ENCODE data around the gene TLR1. TPM values are rescaled to one million over a fixed set of nuclear protein-coding genes. Genes with fewer than 3 reads are reported as not detected.
"Not testable (repeated sequence)": the region's sequence is repeated elsewhere in the genome, so short reads cannot be mapped to it uniquely, and the experiment has no call there.

The TLR1 gene
- total and polyA plus RNA-seq, 5 donors: 1.1 to 7.4 (median 6.0) TPM

DNA sequence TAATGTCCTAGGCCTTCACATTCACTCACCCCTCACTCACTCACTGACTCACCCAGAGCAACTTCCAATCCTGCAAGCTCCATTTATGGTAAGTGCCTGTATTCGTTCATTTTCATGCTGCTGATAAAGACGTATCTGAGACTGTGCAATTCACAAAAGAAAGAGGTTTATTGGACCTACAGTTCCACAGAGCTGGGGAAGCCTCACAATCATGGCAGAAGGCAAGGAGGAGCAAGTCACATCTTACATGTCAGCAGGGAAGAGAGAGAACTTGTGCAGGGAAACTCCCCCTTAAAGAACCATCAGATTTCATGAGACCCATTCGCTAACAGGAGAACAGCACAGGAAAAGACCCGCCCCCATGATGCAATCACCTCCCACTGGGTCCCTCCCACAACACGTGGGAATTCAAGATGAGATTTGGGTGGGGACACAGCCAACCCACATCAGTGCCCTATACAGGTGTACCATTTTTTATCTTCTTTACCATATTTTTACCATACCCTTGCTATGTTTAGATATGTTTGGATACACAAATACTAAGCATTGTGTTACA is 18.2 kb upstream of the TLR1 start:
- intact Hi-C loops (cut with DNase I): no loop called here
- Histone ChIP-seq H3K9me3 (ENCODE audit: control insufficient read depth, low read length) (no peaks in the 10 kb centered on the region), H3K27ac (ENCODE audit: low read length) (no peak overlapping the region), H3K4me1 (ENCODE audit: control insufficient read depth, insufficient read depth, low read length) (no peaks in the 10 kb centered on the region), H3K4me3 (ENCODE audit: low read length) (no peak overlapping the region), H3K27me3 (ENCODE audit: control insufficient read depth, insufficient read depth) (no peaks in the 10 kb centered on the region)
- DNase-seq: no peak
- 75% methylated on average over 5 of the region's 5 CpGs for WGBS
- ATAC-seq: no peak

DNA sequence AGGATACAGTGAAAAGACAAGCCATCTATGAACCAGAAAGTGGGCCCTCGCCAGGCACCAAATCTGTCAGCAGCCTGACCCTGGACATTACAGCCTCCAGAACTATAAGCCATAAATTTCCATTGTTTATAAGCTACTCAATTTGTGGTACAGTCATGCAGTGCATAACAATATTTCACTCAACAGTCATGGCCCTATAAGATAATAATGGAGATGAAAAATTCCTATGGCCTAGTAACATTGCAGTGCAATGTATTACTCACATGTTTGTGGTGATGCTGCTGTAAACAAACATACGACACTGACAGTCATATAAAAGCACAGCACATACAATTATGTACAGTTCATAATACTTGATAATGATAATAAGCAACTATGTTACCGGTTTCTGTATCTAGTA is 17.1 kb upstream of the TLR1 start:
- H3K9me3 ChIP-seq (ENCODE audit: control insufficient read depth, low read length): no peaks in the 10 kb centered on the region
- H3K4me1 ChIP-seq (ENCODE audit: control insufficient read depth, insufficient read depth, low read length): no peaks in the 10 kb centered on the region
- ATAC-seq (no peak), DNase-seq (no peak)
- H3K27me3 ChIP-seq (ENCODE audit: control insufficient read depth, insufficient read depth): no peaks in the 10 kb centered on the region
- no peak overlapping the region for H3K27ac ChIP-seq (ENCODE audit: low read length)
- intact Hi-C loops (cut with DNase I): no loop called here
- no peak overlapping the region for H3K4me3 ChIP-seq (ENCODE audit: low read length)
- 94% methylated on average over 3 of the region's 3 CpGs for WGBS

DNA sequence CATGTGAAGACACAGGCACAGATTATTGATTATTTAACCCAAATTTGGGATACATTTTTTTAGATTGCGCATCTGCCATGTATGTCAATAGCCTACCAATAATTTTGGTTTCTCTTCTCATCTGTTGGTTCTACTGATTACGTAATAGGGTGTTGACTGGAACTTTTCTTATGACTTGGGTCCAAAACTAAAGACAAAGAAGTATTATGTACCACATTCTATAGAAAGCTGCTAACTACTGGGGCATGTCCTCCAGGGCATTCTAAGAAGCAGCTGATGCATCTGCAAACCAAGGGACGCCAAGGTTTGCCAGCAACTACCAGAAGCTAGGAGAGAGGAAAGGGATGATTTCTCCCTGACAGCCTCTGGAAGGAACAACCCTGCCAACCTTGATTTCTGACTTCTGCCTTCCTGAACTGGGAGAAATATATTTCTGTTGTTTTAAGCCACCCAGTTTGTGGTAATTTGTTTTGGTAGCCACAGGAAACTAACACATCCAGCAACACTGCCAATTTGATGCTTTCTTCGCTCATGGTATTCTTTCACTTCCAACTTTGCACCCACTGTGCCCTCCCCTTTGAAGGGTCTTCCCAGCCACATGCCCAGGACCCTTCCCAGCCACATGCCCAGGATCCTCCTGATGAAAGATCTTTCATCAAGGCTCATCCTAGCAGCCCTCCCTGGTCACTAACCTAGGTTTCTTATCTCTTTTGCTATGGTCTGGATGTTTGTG is 15.9 kb upstream of the TLR1 start:
- H3K9me3 ChIP-seq (ENCODE audit: control insufficient read depth, low read length): no peaks in the 10 kb centered on the region
- 77% methylated on average over 4 of the region's 4 CpGs for WGBS
- H3K4me1 ChIP-seq (ENCODE audit: control insufficient read depth, insufficient read depth, low read length): no peaks in the 10 kb centered on the region
- no peak for ATAC-seq
- DNase-seq: no peak
- no peaks in the 10 kb centered on the region for H3K27me3 ChIP-seq (ENCODE audit: control insufficient read depth, insufficient read depth)
- no peak overlapping the region for H3K4me3 ChIP-seq (ENCODE audit: low read length)
- H3K27ac ChIP-seq (ENCODE audit: low read length): no peak overlapping the region
- intact Hi-C loops (cut with DNase I): no loop called here

DNA sequence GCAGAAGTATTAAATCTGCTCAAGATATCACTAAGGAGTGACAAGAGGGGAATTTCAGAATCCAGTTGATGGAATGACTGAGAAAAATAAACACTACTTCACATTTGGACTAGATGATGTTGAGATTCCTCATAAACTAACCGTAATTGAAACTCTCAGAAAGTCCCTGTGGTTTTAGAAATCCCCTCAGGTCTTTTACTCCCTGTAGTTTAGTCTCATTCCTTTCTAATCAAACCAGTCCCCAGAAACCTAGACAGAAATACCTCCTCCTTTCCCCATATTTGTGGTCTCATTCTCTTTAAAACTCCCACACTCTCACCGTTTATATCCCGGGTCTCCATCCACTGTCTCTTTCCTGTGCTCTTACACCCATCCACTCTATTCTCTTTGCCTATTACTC is 15.0 kb upstream of the TLR1 start:
- no peaks in the 10 kb centered on the region for H3K27me3 ChIP-seq (ENCODE audit: control insufficient read depth, insufficient read depth)
- no peak overlapping the region for H3K27ac ChIP-seq (ENCODE audit: low read length)
- intact Hi-C loops (cut with DNase I): no loop called here
- H3K4me3 ChIP-seq (ENCODE audit: low read length): no peak overlapping the region
- ATAC-seq (no peak), DNase-seq (no peak)
- H3K4me1 ChIP-seq (ENCODE audit: control insufficient read depth, insufficient read depth, low read length): no peaks in the 10 kb centered on the region
- H3K9me3 ChIP-seq (ENCODE audit: control insufficient read depth, low read length): no peaks in the 10 kb centered on the region
- WGBS: 78% methylated on average over 3 of the region's 3 CpGs

DNA sequence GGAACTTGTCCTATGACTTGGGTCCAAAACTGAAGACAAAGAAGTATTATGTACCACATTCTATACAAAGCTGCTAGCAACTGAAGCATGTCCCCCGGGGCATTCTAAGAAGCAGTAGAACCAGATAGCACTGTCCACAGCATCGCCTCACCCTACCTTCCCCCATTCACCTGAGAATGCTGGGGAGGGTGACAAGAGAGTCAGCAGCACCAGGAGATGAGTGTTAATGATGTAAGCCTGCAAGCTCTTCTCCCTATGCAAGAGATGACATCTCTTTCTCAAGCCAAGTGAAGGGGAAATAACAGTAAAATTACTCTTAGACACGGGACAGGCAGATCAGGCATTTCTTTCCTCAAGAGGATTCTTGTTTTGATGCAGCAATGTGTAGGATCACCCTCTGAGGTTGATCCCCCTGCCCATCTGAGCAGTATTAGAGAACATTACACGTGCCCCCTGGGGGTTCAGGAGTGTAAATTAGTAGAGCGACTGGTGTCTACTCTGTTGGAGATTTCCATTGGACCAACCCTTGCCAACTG is 13.9 kb upstream of the TLR1 start:
- DNase-seq: no peak
- ATAC-seq: no peak
- WGBS: 59% methylated on average over 5 of the region's 5 CpGs
- no peaks in the 10 kb centered on the region for H3K27me3 ChIP-seq (ENCODE audit: control insufficient read depth, insufficient read depth)
- intact Hi-C loops (cut with DNase I): no loop called here
- no peaks in the 10 kb centered on the region for H3K9me3 ChIP-seq (ENCODE audit: control insufficient read depth, low read length)
- no peak overlapping the region for H3K4me3 ChIP-seq (ENCODE audit: low read length)
- H3K27ac ChIP-seq (ENCODE audit: low read length): no peak overlapping the region
- no peaks in the 10 kb centered on the region for H3K4me1 ChIP-seq (ENCODE audit: control insufficient read depth, insufficient read depth, low read length)

DNA sequence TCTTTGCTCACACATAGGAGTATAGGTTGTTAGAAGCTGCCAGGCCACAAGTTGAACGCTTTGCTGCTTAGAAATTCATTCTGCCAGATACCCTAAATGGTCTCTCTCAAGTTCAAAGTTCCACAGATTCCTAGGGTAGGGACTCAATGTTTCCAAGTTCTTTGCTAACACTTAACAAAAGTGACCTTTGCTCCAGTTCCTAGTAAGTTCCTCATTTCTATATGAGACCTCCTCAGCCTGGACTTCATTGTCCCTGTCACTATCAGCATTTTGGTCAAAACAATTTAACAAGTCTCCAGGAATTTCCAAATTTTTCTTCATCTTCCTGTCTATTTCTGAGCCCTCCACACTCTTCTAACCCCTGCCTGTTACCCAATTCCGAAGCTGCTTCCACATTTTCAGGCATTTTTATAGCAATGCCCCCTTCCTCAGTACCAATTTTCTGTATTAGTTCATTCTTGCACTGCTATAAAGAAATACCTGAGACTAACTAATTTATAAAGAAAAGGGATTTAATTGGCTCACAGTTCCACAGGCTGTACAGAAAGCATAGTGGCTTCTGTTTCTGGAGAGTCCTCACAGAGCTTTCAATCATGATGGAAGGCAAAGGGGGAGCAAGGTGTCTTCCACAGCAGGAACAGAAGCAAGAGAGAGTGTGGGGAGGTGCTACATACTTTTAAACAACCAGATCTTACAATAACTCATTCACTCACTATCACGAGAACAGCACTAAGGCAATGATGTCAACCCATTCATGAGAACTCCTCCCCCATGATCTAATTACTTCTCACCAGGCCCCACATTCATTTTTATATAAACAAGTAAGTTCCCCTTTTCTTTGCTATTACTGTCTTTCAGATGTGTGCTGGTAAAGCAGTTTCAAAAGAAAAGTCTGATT is 11.5 kb upstream of the TLR1 start:
- no peaks in the 10 kb centered on the region for H3K9me3 ChIP-seq (ENCODE audit: control insufficient read depth, low read length)
- H3K4me3 ChIP-seq (ENCODE audit: low read length): no peak overlapping the region
- ATAC-seq (peak; percentile 47 to 56), DNase-seq (no peak)
- no peak overlapping the region for H3K27ac ChIP-seq (ENCODE audit: low read length)
- no peaks in the 10 kb centered on the region for H3K27me3 ChIP-seq (ENCODE audit: control insufficient read depth, insufficient read depth)
- intact Hi-C loops (cut with DNase I): no loop called here
- 55% methylated on average over 3 of the region's 3 CpGs for whole genome bisulfite sequencing
- no peaks in the 10 kb centered on the region for H3K4me1 ChIP-seq (ENCODE audit: control insufficient read depth, insufficient read depth, low read length)

DNA sequence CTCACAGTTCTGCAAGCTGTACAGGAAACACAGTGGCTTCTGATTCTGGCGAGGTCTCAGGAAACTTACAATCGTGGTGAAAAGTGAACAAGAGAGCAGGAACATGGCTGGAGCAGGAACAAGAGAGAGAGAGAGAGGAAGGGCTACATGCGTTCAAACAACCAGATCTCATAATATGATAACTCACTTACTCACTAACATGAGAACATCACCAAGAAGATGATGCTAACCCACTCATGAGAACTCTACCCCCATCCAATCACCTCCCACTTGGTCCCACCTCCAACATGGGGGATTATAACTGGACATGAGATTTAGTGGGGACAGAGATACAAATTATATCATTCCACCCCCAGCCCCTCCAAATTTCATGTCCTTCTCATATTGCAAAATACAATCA is 9.8 kb upstream of the TLR1 start:
- H3K9me3 ChIP-seq (ENCODE audit: control insufficient read depth, low read length): no peaks in the 10 kb centered on the region
- intact Hi-C loops (cut with DNase I): no loop called here
- ATAC-seq (no peak), DNase-seq (no peak)
- WGBS: 54% methylated on average over 3 of the region's 3 CpGs
- no peak overlapping the region for H3K27ac ChIP-seq (ENCODE audit: low read length)
- H3K4me1 ChIP-seq (ENCODE audit: control insufficient read depth, insufficient read depth, low read length): no peaks in the 10 kb centered on the region
- no peaks in the 10 kb centered on the region for H3K27me3 ChIP-seq (ENCODE audit: control insufficient read depth, insufficient read depth)
- H3K4me3 ChIP-seq (ENCODE audit: low read length): no peak overlapping the region

DNA sequence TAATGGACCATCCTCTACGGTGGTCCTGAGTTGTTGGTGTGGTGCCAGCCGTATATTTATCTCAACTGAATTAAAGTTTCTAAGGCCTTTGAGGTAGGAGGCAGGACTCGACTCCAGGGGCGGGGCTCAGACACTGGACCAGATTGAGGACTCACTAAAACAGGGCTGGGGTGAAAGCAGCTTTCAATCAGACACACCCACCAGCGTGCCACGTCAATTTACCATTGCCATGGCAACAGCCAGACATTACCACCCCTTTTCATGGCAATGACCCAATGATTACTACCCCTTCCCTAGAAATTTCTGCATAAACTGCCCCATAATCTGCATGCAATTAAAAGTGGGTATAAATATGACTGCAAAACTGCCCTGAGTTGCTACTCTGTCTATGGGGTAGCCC is 6.7 kb upstream of the TLR1 start:
- 84% methylated on average over 6 of the region's 6 CpGs for WGBS
- H3K27ac ChIP-seq (ENCODE audit: low read length): no peak overlapping the region
- no peak overlapping the region for H3K4me3 ChIP-seq (ENCODE audit: low read length)
- no peak for DNase-seq
- no peaks in the 10 kb centered on the region for H3K4me1 ChIP-seq (ENCODE audit: control insufficient read depth, insufficient read depth, low read length)
- no peaks in the 10 kb centered on the region for H3K27me3 ChIP-seq (ENCODE audit: control insufficient read depth, insufficient read depth)
- intact Hi-C loops (cut with DNase I): no loop called here
- no peak for ATAC-seq
- H3K9me3 ChIP-seq (ENCODE audit: control insufficient read depth, low read length): no peaks in the 10 kb centered on the region

DNA sequence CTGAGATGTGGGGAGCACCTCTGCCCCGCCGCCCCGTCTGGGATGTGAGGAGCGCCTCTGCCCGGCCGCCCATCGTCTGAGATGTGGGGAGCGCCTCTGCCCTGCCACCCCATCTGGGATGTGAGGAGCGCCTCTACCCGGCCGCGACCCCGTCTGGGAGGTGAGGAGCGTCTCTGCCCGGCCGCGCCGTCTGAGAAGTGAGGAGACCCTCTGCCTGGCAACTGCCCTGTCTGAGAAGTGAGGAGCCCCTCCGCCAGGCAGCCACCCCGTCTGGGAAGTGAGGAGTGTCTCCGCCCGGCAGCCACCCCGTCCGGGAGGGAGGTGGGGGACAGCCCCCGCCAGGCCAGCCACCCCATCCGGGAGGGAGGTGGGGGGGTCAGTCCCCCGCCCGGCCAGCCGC is 2.9 kb upstream of the TLR1 start:
- H3K4me3 ChIP-seq (ENCODE audit: low read length); H3K27me3 ChIP-seq (ENCODE audit: control insufficient read depth, insufficient read depth); DNase-seq; intact Hi-C loops (cut with DNase I); ATAC-seq; H3K4me1 ChIP-seq (ENCODE audit: control insufficient read depth, insufficient read depth, low read length); H3K9me3 ChIP-seq (ENCODE audit: control insufficient read depth, low read length); H3K27ac ChIP-seq (ENCODE audit: low read length): not testable (repeated sequence)
- 95% methylated on average over 29 of the region's 29 CpGs for WGBS

DNA sequence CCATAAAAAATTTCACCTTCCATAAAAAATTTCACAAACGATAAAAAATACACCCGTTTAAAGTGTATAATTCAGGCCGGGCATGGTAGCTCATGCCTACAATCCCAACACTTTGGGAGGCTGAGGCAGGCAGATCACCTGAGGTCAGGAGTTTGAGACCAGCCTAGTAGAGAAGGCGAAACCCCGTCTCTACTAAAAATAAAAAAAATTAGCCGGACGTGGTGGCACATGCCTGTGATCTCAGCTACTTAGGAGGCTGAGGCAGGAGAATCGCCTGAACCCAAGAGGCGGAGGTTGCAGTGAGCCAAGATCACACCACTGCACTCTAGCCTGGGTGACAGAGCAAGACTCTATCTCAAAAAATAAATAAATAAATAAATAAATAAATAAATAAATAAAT is 1.7 kb upstream of the TLR1 start:
- H3K27ac ChIP-seq (ENCODE audit: low read length); DNase-seq; H3K27me3 ChIP-seq (ENCODE audit: control insufficient read depth, insufficient read depth); intact Hi-C loops (cut with DNase I); H3K4me3 ChIP-seq (ENCODE audit: low read length); H3K4me1 ChIP-seq (ENCODE audit: control insufficient read depth, insufficient read depth, low read length); H3K9me3 ChIP-seq (ENCODE audit: control insufficient read depth, low read length); ATAC-seq: not testable (repeated sequence)
- WGBS: 93% methylated on average over 9 of the region's 9 CpGs

DNA sequence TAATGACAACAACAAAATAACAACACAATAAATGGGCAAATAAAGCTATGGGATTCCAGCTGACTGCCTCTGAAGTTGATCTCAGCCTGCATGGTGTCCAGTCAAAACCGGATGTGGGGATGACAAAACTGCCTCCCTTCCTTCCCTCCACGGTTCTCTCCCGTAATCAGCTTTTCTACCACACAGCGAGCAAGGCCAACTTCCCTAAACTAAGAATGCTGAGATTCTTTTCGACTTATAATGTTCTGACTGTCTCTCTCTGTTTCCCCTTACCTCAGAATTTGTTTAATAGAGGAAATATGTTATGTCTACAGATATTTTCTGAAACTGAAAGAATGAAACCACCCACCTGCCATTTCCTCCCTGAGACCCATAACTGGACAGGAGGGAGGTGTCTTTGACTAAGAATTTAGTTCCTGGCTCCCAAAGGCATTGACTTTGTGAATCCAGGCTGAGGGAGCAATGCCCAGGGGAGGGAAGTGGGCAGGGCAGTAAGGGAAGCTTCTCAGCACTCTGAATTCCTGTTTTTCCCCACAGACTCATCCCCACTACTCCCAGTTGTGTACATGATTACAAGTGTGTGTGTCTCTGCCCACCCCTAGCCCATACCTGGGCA is 1.0 kb upstream of the TLR1 start:
- intact Hi-C loops (cut with DNase I): no loop called here
- H3K4me3 ChIP-seq (ENCODE audit: low read length): peak overlapping the region; percentile 44

More for the DNA sequence above, 1.0 kb upstream of the TLR1 start:
- no peaks in the 10 kb centered on the region for H3K9me3 ChIP-seq (ENCODE audit: control insufficient read depth, low read length)
- DNase-seq (peak in 2 of 3 donors; percentile 51 to 52), ATAC-seq (peak; percentile 79 to 84)
- H3K4me1 ChIP-seq (ENCODE audit: control insufficient read depth, insufficient read depth, low read length): peaks cover 2% of the 10 kb centered on the region
- 22% methylated on average over 5 of the region's 5 CpGs for WGBS
- no peaks in the 10 kb centered on the region for H3K27me3 ChIP-seq (ENCODE audit: control insufficient read depth, insufficient read depth)
- no peak overlapping the region for H3K27ac ChIP-seq (ENCODE audit: low read length)
